K562 (cell line): Measurements from ENCODE around the gene SGMS1. TPM values are rescaled to one million over a fixed set of nuclear protein-coding genes. Genes with fewer than 3 reads are reported as not detected.

ENCODE experiments used
- ATAC-seq: fragments of 200-7000 bp; cut with Tn5 transposase; 3 replicates; pipeline ENCODE4 v1.9.1; 2020; ENCODE audit warnings: moderate library complexity
- BruUV-seq: library from RNA; stranded (reverse); fragments of 400-500 nt; replicated peaks from 2 replicates; lab custom pipeline; 2021; lab: Mats Ljungman, UMichigan
- CTCF ChIA-PET: fragments of 300-600 bp; formaldehyde crosslinking; extraction: SDS; loops from one replicate; lab custom pipeline; 2021; ENCODE audit warnings: low intra/inter-chr PET ratio; lab: Yijun Ruan, JAX
- POLR2A ChIA-PET: fragments of 300-600, 350-650 bp; sonication (Branson Sonifier 250); formaldehyde crosslinking; extraction: SDS; loops from one replicate; lab custom pipeline; 2021; ENCODE audit warnings: antibody characterized with exemption, inconsistent platforms; lab: Yijun Ruan, JAX
- DNase-seq, 4 experiments: peaks; one replicate each; pipeline versions ENCODE4 v3.0.0 to v3.0.0-alpha.2; 2011 to 2018; ENCODE audit warnings: low spot score in 3 of 4, mixed read lengths in 3 of 4; ENCODE audit errors: extremely low read depth in 1 of 4
- FAIRE-seq: peaks from 2 replicates; lab custom pipeline; 2011; peaks lifted over from hg19 to GRCh38; lab: Jason Lieb, UNC
- H2AFZ ChIP-seq: 2 replicates; pipeline ENCODE4 v1.6.0; 2011; ENCODE audit warnings: low read depth, low read length, control low read depth, inconsistent platforms
- H3K27ac ChIP-seq: fragments of 200-600 bp; 3 replicates; pipeline ENCODE4 v1.8.0; 2011; ENCODE audit warnings: low read depth, mild to moderate bottlenecking, control low read depth, inconsistent platforms, low read length, moderate library complexity, mixed read lengths; ENCODE audit errors: extremely low read depth
- H3K27me3 ChIP-seq, 2 experiments: fragments of 300-600 bp in 1 of 2; 2 replicates in 1 of 2; 3 replicates in 1 of 2; pipeline versions ENCODE4 v1.6.0 to v1.8.0; 2011; ENCODE audit warnings: inconsistent platforms in 2 of 2, low read length in 2 of 2, mild to moderate bottlenecking in 1 of 2, mixed read lengths in 1 of 2, moderate library complexity in 1 of 2; ENCODE audit not compliant: control insufficient read depth in 2 of 2, insufficient read depth in 2 of 2
- H3K36me3 ChIP-seq: fragments of 300-600 bp; 3 replicates; pipeline ENCODE4 v1.8.0; 2011; ENCODE audit warnings: mild to moderate bottlenecking, low read length, inconsistent platforms; ENCODE audit not compliant: control insufficient read depth, insufficient read depth
- H3K4me1 ChIP-seq, 2 experiments: fragments of 200-600 bp in 1 of 2; replicated peaks in 1 of 2; 2 replicates in 1 of 2; 3 replicates in 1 of 2; pipeline versions ENCODE4 v1.5.1 to v1.8.0; 2011; ENCODE audit warnings: inconsistent platforms in 2 of 2, low read length in 2 of 2, mild to moderate bottlenecking in 1 of 2, mixed read lengths in 1 of 2, moderate library complexity in 1 of 2; ENCODE audit not compliant: control insufficient read depth in 2 of 2, insufficient read depth in 2 of 2
- H3K4me2 ChIP-seq: 2 replicates; pipeline ENCODE4 v1.6.1; 2011; ENCODE audit warnings: low read length, control low read depth, inconsistent platforms, mixed read lengths; ENCODE audit not compliant: insufficient read depth
- H3K4me3 ChIP-seq: fragments of 200-600 bp; sonication (generic), shearing (Covaris generic); 2 replicates; pipeline ENCODE4 v1.5.1; 2016; ENCODE audit warnings: control low read depth, inconsistent platforms
- H3K79me2 ChIP-seq: fragments of 200-600 bp; 3 replicates; pipeline ENCODE4 v1.8.0; 2011; ENCODE audit warnings: low read length, inconsistent platforms; ENCODE audit not compliant: control insufficient read depth, insufficient read depth
- H3K9ac ChIP-seq, 2 experiments: 2 replicates each; pipeline versions ENCODE4 v1.6.0 to v1.6.1; 2011; ENCODE audit warnings: low read depth in 2 of 2, low read length in 2 of 2, control low read depth in 1 of 2, inconsistent platforms in 1 of 2, mild to moderate bottlenecking in 1 of 2, mixed read lengths in 1 of 2; ENCODE audit not compliant: insufficient read depth in 1 of 2
- H3K9me1 ChIP-seq: one replicate; pipeline ENCODE4 v1.6.0; 2011; ENCODE audit warnings: inconsistent platforms, mild to moderate bottlenecking, low read length, moderate library complexity; ENCODE audit not compliant: control insufficient read depth, insufficient read depth
- H3K9me3 ChIP-seq: replicated peaks from 2 replicates; pipeline ENCODE4 v1.5.1; 2011; ENCODE audit warnings: low read depth, low read length, inconsistent platforms; ENCODE audit not compliant: control insufficient read depth, insufficient read depth
- H4K20me1 ChIP-seq: replicated peaks from 2 replicates; pipeline ENCODE4 v1.6.1; 2011; ENCODE audit warnings: low read length, inconsistent platforms, mixed read lengths; ENCODE audit not compliant: control insufficient read depth, insufficient read depth
- BMI1 ChIP-seq: fragments of 150-350 bp; IDR thresholded peaks from 2 replicates; pipeline ENCODE4 v1.6.1; 2014; ENCODE audit warnings: low read length
- CTBP1 ChIP-seq: fragments of 450-650 bp; IDR thresholded peaks from 2 replicates; pipeline ENCODE4 v1.6.1; 2016; ENCODE audit warnings: borderline replicate concordance
- EHMT2 ChIP-seq: fragments of 450-650 bp; IDR thresholded peaks from 2 replicates; pipeline ENCODE4 v1.6.1; 2018; ENCODE audit warnings: antibody characterized with exemption
- HCFC1 ChIP-seq: IDR thresholded peaks from 2 replicates; pipeline ENCODE4 v1.6.1; 2012; ENCODE audit warnings: low read depth, low read length, improper control_type of control experiment
- JUND ChIP-seq, 2 experiments: IDR thresholded peaks; 2 replicates in 1 of 2; 3 replicates in 1 of 2; pipeline ENCODE4 v1.6.1; 2011; ENCODE audit warnings: borderline replicate concordance in 2 of 2, low read depth in 2 of 2, low read length in 2 of 2, improper control_type of control experiment in 1 of 2, missing biosample characterization in 1 of 2, missing genetic modification characterization in 1 of 2, missing genetic modification reagents in 1 of 2
- MIER1 ChIP-seq: fragments of 450-650 bp; IDR thresholded peaks from 2 replicates; pipeline ENCODE4 v1.6.1; 2016; ENCODE audit warnings: antibody characterized with exemption, mild to moderate bottlenecking, low read depth
- POLR2A ChIP-seq: fragments of 450-650 bp; conservative IDR thresholded peaks from 2 replicates; pipeline ENCODE4 v1.6.1; 2016
- PURB ChIP-seq: sonication (generic); formaldehyde crosslinking; IDR thresholded peaks from 2 replicates; pipeline ENCODE4 v1.9.0; 2021; ENCODE audit warnings: low read depth, mild to moderate bottlenecking, missing genetic modification reagents
- STAG1 ChIP-seq: sonication (generic); formaldehyde crosslinking; IDR thresholded peaks from 2 replicates; pipeline ENCODE4 v1.5.0; 2020; ENCODE audit warnings: missing genetic modification reagents, borderline replicate concordance
- TBP ChIP-seq: optimal IDR thresholded peaks from 2 replicates; pipeline ENCODE3; 2011; ENCODE audit warnings: low read depth, low read length, improper control_type of control experiment
- ZFX ChIP-seq: sonication (generic); formaldehyde crosslinking; IDR thresholded peaks from 2 replicates; pipeline ENCODE4 v1.8.0; 2022; ENCODE audit warnings: mild to moderate bottlenecking, missing genetic modification reagents, moderate library complexity
- ZNF124 ChIP-seq: sonication (generic); formaldehyde crosslinking; IDR thresholded peaks from 2 replicates; pipeline ENCODE4 v1.8.1; 2022; ENCODE audit warnings: missing genetic modification reagents
- ZNF146 ChIP-seq: IDR thresholded peaks from one replicate; pipeline ENCODE4 v1.6.1; 2018; ENCODE audit warnings: missing compliant biosample characterization; ENCODE audit not compliant: unreplicated experiment
- ZNF280A ChIP-seq: fragments of 450-650 bp; IDR thresholded peaks from 2 replicates; pipeline ENCODE4 v1.6.1; 2018; ENCODE audit warnings: mild to moderate bottlenecking, low read depth; ENCODE audit not compliant: partially characterized antibody
- ZNF584 ChIP-seq: fragments of 200-800 bp; sonication (Bioruptor generic); IDR thresholded peaks from 2 replicates; pipeline ENCODE4 v1.6.1; 2016; ENCODE audit warnings: low read depth, mild to moderate bottlenecking, missing genetic modification characterization, missing compliant biosample characterization
- WGBS: fragments of 100-300 bp; shearing (Covaris generic); methylation state at CpG from one replicate; pipeline ENCODE4 v1.1.6; 2016; ENCODE audit warnings: low coverage, mixed read lengths; ENCODE audit not compliant: insufficient coverage; ENCODE audit errors: missing lambda C conversion rate; 5-methylcytosine and 5-hydroxymethylcytosine counted together
- in situ Hi-C: fragments of 300-500 bp; cut with MboI; formaldehyde crosslinking; loops from 4 replicates; pipeline ENCODE4 v1.15.0; 2018; ENCODE audit warnings: inconsistent platforms, mixed read lengths
- intact Hi-C: fragments of 100-400 bp; cut with micrococcal nuclease; formaldehyde crosslinking; loops from 2 replicates; pipeline ENCODE4 v1.14.2; 2022
- polyA plus RNA-seq, 8 experiments: library from polyadenylated mRNA; depleted of rRNA in 4 of 8; stranded (reverse) in 5 of 8; unstranded in 3 of 8; fragments of >200 nt; fragmentation: Nextera tagmentation in 2 of 8; fragmentation: Illumina TruSeq in 1 of 8; extraction: Ambion mirVana in 2 of 8; extraction: Trizol in 1 of 8; gene quantifications; 2 replicates each; pipeline versions ENCODE4 v1.2.1 to v1.2.3, GENCODE V29; 2011 to 2014; ENCODE audit warnings: inconsistent platforms in 1 of 8, missing spikeins in 1 of 8
- total RNA-seq, 7 experiments: library from RNA; depleted of rRNA in 6 of 7; stranded (reverse); fragments of >200 nt in 6 of 7; fragmentation: Illumina TruSeq in 2 of 7; extraction: Trizol in 2 of 7; gene quantifications; 2 replicates each; pipeline versions ENCODE4 v1.2.1 to v1.2.3, GENCODE V29; 2011 to 2021; ENCODE audit warnings: low replicate concordance in 1 of 7

Gene SGMS1
- total and polyA plus RNA-seq, 9 of the 15 experiments (the other 6 are each of a cell fraction or from before 2014, with no cell fraction given) = 22.6 to 232 (median 82.2) TPM

GRCh38 chr10:50600831-50601477 is 22.8 kb downstream of the SGMS1 start:
- H3K4me3 ChIP-seq = no peak overlapping the region
- BruUV-seq = no TSS peak
- no peak for FAIRE-seq
- CTCF ChIA-PET = interaction anchor here (0.6 kb wide), 1 partner anchor 1136 kb away, joined by 3 read pairs; no protein-coding TSS in a partner anchor
- H3K9me3 ChIP-seq = no peaks in the 10 kb centered on the region
- POLR2A ChIA-PET = interaction anchor here (0.6 to 1.4 kb wide), 4 partner anchors 9 to 147 kb away, joined by 3 to 4 read pairs (median 3); no protein-coding TSS in a partner anchor
- no peak for ATAC-seq
- no peaks in the 10 kb centered on the region for H3K36me3 ChIP-seq
- peaks cover 97% of the 10 kb centered on the region for H3K79me2 ChIP-seq
- TF ChIP-seq STAG1 (CRISPR knock-in tag) = no peak
- 0 out of 2 replicates have a peak, but pooled peaks have one; percentile 5 for TF ChIP-seq POLR2A
- H3K27ac ChIP-seq = no peak overlapping the region
- no peak overlapping the region for H3K4me2 ChIP-seq
- DNase-seq = no peak
- peaks cover 14 to 61% of the 10 kb centered on the region in 2 experiments for H3K4me1 ChIP-seq
- H2AFZ ChIP-seq = no peak overlapping the region
- 55% methylated on average over 2 of the region's 2 CpGs for WGBS
- in situ Hi-C loops (no loop called here), intact Hi-C loops (no loop called here)
- peak overlapping the region in 1 of 2 experiments; percentile 8; a peak in 1 of 4 replicates for H3K9ac ChIP-seq
- H3K27me3 ChIP-seq = no peaks in the 10 kb centered on the region
- H3K9me1 ChIP-seq = no peaks in the 10 kb centered on the region
- peaks cover 19% of the 10 kb centered on the region; the same call in 1 of the 2 replicates for H4K20me1 ChIP-seq

- Histone ChIP-seq H3K27ac (no peak overlapping the region), H3K4me1 (peaks cover 17 to 61% of the 10 kb centered on the region in 2 experiments; a peak in 4 of 5 replicates), H4K20me1 (peaks cover 19% of the 10 kb centered on the region; the same call in 1 of the 2 replicates), H3K79me2 (peaks cover 97% of the 10 kb centered on the region), H3K9me1 (no peaks in the 10 kb centered on the region), H3K9ac (no peak overlapping the region), H3K36me3 (no peaks in the 10 kb centered on the region), H3K4me3 (no peak overlapping the region), H3K9me3 (no peaks in the 10 kb centered on the region), H2AFZ (no peak overlapping the region), H3K27me3 (no peaks in the 10 kb centered on the region), H3K4me2 (no peak overlapping the region)
- ChIA-PET POLR2A (interaction anchor here (1.4 kb wide), 2 partner anchors 10 to 12 kb away, joined by 3 to 6 read pairs; no protein-coding TSS in a partner anchor), CTCF (interaction anchor here (0.6 kb wide), 1 partner anchor 1137 kb away, joined by 3 read pairs; no protein-coding TSS in a partner anchor)
- no TSS peak for BruUV-seq
- 50% methylated on average over 1 of the region's 1 CpG for WGBS
- ATAC-seq = no peak
- no peak for DNase-seq
- intact Hi-C loops (no loop called here), in situ Hi-C loops (no loop called here)
- FAIRE-seq = no peak
- TF ChIP-seq ZNF280A (no peak), ZNF146 (CRISPR knock-in tag) (no peak), MIER1 (no peak), ZNF124 (CRISPR knock-in tag) (no peak), EHMT2 (no peak), BMI1 (no peak), JUND (IDR thresholded peaks at IDR 0.05; ENCODE audit: borderline replicate concordance, low read depth, low read length) (no peak), JUND (tag; IDR thresholded peaks at IDR 0.05; ENCODE audit: borderline replicate concordance, low read depth, low read length) (peak; percentile 51; the same call in 1 of the 3 replicates), ZNF584 (no peak), CTBP1 (0 out of 2 replicates have a peak, but pooled peaks have one; percentile 28), PURB (CRISPR knock-in tag) (no peak), TBP (no peak), HCFC1 (no peak), ZFX (CRISPR knock-in tag) (no peak)
Observed at GRCh38 chr10:50600286-50600685, 23.5 kb downstream of the SGMS1 start.
